K562 (cell line): ENCODE results near the gene GPR25. TPM values are rescaled to one million over a fixed set of nuclear protein-coding genes. Genes with fewer than 3 reads are reported as not detected.

Source experiments
- COPS2 ChIP-seq: fragments of 450-650 bp; conservative IDR thresholded peaks from 2 replicates; pipeline ENCODE4 v1.6.1; 2016; ENCODE audit warnings: mild to moderate bottlenecking, moderate library complexity
- ETS2 ChIP-seq: IDR thresholded peaks from 2 replicates; pipeline ENCODE4 v1.6.1; 2016; ENCODE audit warnings: borderline replicate concordance, missing genetic modification characterization, mild to moderate bottlenecking, moderate library complexity, missing compliant biosample characterization; ENCODE audit not compliant: poor library complexity, severe bottlenecking
- SMARCC2 ChIP-seq: fragments of 450-650 bp; IDR thresholded peaks from 2 replicates; pipeline ENCODE4 v1.6.1; 2017; ENCODE audit warnings: antibody characterized with exemption, moderate library complexity, mild to moderate bottlenecking, low read depth
- ZBTB1 ChIP-seq: sonication (generic); formaldehyde crosslinking; IDR thresholded peaks from 2 replicates; pipeline ENCODE4 v1.8.1; 2023; ENCODE audit warnings: missing genetic modification reagents, low read depth, mild to moderate bottlenecking, borderline replicate concordance
- polyA plus RNA-seq, 8 experiments: library from polyadenylated mRNA; depleted of rRNA in 4 of 8; stranded (reverse) in 5 of 8; unstranded in 3 of 8; fragments of >200 nt; fragmentation: Nextera tagmentation in 2 of 8; fragmentation: Illumina TruSeq in 1 of 8; extraction: Ambion mirVana in 2 of 8; extraction: Trizol in 1 of 8; gene quantifications; 2 replicates each; pipeline versions ENCODE4 v1.2.1 to v1.2.3, GENCODE V29; 2011 to 2014; ENCODE audit warnings: inconsistent platforms in 1 of 8, missing spikeins in 1 of 8
- total RNA-seq, 7 experiments: library from RNA; depleted of rRNA in 6 of 7; stranded (reverse); fragments of >200 nt in 6 of 7; fragmentation: Illumina TruSeq in 2 of 7; extraction: Trizol in 2 of 7; gene quantifications; 2 replicates each; pipeline versions ENCODE4 v1.2.1 to v1.2.3, GENCODE V29; 2011 to 2021; ENCODE audit warnings: low replicate concordance in 1 of 7
- TF ChIP-seq, protein P1 (sequence below), 2 experiments: fragments of 150-350 bp in 1 of 2; IDR thresholded peaks; 2 replicates each; pipeline ENCODE4 v1.6.1; 2012 to 2016; ENCODE audit warnings: low read depth in 2 of 2, low read length in 2 of 2, mild to moderate bottlenecking in 1 of 2, moderate library complexity in 1 of 2
- TF ChIP-seq, protein P2 (sequence below): fragments of 150-350 bp; conservative IDR thresholded peaks from 2 replicates; pipeline ENCODE4 v1.6.1; 2014; ENCODE audit warnings: low read length
- TF ChIP-seq, protein P3 (sequence below): fragments of 250-450 bp; sonication (Bioruptor Pico); IDR thresholded peaks from 2 replicates; pipeline ENCODE4 v1.4.0; 2020

GPR25 gene
- total and polyA plus RNA-seq, 9 of the 15 experiments (the other 6 are each of a cell fraction or from before 2014, with no cell fraction given), result not detected

DNA sequence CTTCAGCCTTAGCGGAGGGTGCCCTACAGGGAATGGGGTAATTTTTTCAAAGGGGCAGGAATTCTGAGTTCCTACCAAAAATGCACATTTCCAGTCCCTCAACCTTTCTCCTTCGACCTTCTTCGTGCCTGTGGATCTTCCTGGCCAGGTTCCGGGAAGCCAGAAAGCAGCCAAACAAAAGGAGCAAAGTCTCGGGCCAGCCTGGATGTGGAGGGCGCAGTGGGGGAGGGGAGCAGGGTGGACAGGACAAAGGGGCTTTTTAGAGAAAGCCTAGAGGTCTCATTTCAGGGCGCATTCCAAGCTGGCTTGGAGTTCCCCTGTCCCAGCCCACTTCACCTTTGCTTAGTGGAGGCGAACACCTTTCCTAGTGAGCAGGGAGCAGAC lies 19.0 kb downstream of the GPR25 start (continued):
- TF ChIP-seq, protein P1, sequence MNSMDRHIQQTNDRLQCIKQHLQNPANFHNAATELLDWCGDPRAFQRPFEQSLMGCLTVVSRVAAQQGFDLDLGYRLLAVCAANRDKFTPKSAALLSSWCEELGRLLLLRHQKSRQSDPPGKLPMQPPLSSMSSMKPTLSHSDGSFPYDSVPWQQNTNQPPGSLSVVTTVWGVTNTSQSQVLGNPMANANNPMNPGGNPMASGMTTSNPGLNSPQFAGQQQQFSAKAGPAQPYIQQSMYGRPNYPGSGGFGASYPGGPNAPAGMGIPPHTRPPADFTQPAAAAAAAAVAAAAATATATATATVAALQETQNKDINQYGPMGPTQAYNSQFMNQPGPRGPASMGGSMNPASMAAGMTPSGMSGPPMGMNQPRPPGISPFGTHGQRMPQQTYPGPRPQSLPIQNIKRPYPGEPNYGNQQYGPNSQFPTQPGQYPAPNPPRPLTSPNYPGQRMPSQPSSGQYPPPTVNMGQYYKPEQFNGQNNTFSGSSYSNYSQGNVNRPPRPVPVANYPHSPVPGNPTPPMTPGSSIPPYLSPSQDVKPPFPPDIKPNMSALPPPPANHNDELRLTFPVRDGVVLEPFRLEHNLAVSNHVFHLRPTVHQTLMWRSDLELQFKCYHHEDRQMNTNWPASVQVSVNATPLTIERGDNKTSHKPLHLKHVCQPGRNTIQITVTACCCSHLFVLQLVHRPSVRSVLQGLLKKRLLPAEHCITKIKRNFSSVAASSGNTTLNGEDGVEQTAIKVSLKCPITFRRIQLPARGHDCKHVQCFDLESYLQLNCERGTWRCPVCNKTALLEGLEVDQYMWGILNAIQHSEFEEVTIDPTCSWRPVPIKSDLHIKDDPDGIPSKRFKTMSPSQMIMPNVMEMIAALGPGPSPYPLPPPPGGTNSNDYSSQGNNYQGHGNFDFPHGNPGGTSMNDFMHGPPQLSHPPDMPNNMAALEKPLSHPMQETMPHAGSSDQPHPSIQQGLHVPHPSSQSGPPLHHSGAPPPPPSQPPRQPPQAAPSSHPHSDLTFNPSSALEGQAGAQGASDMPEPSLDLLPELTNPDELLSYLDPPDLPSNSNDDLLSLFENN (IDR thresholded peaks at IDR 0.05; ENCODE audit: low read depth in 2 of 2, low read length in 2 of 2), result no peak
- TF ChIP-seq, protein P2, sequence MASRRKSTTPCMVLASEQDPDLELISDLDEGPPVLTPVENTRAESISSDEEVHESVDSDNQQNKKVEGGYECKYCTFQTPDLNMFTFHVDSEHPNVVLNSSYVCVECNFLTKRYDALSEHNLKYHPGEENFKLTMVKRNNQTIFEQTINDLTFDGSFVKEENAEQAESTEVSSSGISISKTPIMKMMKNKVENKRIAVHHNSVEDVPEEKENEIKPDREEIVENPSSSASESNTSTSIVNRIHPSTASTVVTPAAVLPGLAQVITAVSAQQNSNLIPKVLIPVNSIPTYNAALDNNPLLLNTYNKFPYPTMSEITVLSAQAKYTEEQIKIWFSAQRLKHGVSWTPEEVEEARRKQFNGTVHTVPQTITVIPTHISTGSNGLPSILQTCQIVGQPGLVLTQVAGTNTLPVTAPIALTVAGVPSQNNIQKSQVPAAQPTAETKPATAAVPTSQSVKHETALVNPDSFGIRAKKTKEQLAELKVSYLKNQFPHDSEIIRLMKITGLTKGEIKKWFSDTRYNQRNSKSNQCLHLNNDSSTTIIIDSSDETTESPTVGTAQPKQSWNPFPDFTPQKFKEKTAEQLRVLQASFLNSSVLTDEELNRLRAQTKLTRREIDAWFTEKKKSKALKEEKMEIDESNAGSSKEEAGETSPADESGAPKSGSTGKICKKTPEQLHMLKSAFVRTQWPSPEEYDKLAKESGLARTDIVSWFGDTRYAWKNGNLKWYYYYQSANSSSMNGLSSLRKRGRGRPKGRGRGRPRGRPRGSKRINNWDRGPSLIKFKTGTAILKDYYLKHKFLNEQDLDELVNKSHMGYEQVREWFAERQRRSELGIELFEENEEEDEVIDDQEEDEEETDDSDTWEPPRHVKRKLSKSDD, result no peak
- TF ChIP-seq, protein P3, sequence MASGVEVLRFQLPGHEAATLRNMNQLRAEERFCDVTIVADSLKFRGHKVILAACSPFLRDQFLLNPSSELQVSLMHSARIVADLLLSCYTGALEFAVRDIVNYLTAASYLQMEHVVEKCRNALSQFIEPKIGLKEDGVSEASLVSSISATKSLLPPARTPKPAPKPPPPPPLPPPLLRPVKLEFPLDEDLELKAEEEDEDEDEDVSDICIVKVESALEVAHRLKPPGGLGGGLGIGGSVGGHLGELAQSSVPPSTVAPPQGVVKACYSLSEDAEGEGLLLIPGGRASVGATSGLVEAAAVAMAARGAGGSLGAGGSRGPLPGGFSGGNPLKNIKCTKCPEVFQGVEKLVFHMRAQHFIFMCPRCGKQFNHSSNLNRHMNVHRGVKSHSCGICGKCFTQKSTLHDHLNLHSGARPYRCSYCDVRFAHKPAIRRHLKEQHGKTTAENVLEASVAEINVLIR, result no peak
- no peak for TF ChIP-seq ETS2 (tag)
- TF ChIP-seq COPS2, result no peak
- TF ChIP-seq SMARCC2, result no peak
- TF ChIP-seq ZBTB1 (CRISPR knock-in tag), result no peak
